GM21717 (cell line): ENCODE results near the gene RHCG.
"Not testable (repeated sequence)": the region's sequence is repeated elsewhere in the genome, so short reads cannot be mapped to it uniquely, and the experiment has no call there.

Source experiments
- ATAC-seq: cut with Tn5 transposase; IDR thresholded peaks from one replicate; pipeline ENCODE4 v1.9.1; 2021; ENCODE audit warnings: mild to moderate bottlenecking, moderate library complexity; ENCODE audit not compliant: unreplicated experiment

RHCG gene

DNA sequence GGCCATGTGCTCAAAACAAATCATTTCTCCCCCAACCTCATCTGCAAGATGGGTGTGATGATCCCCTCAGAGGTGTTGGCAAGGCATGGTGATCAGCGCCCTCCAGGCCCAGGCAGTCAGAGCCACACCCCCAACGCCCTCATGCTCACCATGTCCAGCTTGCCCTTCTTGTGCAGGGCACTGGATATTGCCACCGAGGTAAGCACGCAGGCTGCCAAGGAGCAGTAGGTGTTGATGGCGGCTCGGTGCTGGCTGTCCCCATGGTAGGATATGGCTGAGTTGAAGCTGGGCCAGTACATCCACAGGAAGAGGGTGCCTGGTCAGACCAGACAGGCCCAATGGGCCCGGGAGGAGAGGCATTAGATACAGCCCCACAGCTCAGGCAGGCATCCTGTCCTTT, 17.2 kb downstream of the RHCG start:
- no peak for ATAC-seq

GRCh38 chr15:89477411-89478242, 18.8 kb downstream of the RHCG start:
- ATAC-seq, result no peak

GRCh38 chr15:89475661-89476060, 20.7 kb downstream of the RHCG start:
- no peak for ATAC-seq

DNA sequence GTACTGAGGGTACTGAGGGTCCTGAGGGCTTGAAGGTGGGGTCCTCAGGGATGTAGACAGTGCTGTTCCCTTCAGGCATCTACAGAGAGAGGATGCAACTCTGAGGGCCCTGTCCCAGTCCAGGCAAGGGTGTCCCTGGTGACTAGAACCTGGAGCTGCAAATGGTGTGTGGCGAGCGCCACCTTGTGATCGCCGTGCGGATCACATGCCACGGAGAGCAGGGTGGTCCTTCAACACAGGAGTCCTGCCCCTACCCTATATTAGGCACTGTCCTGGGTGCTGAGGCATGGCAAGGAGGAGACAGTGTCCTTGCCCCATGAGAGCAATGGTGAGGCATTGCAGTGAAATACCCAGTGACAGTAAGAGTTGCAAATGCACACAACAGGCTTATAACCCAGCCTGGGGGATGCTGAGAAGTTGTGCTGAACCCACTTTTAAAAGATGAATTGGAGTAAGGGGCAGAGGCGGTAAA, 23.6 kb downstream of the RHCG start:
- no peak for ATAC-seq

DNA sequence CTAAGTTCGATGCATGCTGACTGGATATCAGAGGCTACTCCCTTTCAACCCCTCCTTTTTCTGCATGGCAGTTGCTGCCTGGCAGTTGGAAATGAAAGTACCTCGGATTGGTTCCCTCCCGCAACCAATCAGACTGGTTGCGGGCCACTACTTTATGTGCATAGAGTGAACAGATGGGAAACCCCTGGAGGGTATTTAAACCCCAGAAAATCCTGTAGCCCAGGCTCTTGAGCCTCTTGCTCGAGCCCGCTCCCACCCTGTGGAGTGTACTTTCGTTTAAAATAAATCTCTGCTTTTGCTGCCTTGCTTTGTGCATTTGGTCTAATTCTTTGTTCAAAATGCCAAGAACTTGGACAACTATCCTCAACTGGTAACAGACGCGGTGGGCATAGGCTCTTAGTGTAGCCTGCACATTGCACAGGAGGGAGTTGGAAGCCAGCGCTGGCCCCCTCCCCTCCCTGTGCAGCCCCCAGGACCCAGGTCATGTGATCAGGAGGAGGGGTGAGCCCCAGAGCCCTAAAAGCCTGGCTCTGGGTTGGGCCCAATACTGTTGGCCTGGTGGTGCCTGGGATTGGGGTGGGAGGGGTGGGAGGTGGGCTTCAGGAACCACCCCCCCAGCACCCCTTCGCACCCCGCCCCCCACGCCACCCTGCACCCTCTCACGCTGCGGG, 26.8 kb downstream of the RHCG start:
- ATAC-seq, result no peak

DNA sequence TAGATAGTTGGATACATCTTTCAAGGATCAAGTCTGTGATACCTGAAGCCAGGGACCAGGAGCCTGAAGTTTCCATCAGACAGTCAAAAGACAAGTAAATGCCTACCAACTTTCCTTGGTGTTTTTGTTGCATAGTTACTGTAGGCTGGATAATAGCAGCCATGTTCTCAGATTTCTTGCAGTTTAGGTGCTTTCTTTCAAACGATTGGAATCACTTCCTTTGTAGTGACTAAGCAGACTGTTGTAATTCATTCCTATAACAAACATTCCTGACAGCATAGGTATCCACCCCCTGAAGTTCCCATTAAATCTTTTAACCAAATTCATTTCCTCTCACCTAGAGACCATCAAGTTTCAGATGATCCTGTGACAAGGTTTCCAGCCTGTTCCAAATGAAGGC, 27.6 kb downstream of the RHCG start:
- not testable (repeated sequence) for ATAC-seq

DNA sequence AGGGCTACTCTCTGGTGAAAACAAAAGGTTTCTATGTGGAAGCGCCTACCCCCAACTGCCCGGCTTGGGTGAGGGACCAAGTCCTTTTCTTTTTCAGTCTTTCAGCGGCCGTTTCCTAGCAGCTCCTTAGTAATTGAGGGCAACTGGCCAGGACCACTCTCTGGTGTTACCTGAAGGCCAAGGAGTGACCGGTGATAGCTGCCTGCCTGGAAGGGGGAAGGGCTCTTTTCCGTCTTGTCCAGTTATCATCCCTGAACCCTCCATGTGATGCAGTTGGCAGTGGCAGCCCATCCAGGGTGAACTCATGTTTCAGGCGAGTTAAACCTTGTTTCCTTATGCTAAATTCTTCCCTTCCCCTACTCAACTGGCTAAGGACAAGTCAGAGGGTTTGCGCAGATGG, 33.3 kb downstream of the RHCG start:
- no peak for ATAC-seq

DNA sequence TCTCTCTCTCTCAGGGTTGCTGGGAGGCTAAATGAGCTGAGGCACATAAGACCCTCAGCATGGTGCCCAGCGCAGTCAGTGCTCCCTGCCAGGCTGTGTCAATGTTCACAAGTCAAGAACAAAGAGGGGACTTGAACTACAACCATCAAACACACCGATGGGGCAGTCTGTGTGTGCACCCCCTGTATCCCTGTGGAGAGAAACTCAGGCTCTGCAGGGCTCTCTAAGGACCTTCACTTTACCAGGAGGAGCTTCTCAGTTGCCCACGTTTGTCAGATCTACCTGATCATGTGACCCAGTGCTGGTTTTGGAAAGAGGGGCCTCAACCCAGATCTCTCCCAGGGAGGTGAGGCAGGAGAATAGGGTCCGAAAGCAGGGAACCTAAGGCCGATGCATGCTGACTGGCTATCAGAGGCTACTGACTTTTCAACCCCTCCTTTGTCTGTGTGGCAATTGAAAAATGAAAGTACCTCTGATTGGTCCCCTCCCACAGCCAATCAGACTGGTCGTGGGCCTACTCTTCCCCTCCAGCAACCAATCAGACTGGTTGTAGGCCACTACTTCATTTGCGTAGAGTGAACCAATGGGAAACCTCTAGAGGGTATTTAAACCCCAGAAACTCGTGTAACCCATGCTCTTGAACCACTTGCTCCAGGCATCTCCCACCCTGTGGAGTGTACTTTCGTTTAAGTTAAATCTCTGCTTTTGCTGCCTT, 34.0 kb downstream of the RHCG start:
- no peak for ATAC-seq

DNA sequence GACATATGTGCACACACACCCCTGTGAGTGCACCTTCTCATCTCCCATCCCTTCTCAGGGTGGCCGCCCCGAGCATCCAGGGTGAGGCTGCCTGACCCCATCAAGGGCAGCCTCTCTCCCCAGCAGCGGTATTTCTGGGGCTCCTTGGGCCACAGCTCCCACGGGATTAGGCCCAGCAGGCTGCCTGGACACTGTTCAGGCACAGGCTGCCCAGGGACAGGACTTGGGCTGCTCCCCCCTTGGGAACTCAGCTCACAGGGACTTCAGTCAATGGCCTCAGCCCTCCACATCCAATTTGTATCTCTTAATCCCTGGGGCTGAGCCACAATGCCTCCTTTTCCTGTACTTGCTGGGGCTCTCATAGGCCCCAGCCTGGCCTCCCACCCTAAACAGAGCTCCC, 35.0 kb downstream of the RHCG start:
- no peak for ATAC-seq

DNA sequence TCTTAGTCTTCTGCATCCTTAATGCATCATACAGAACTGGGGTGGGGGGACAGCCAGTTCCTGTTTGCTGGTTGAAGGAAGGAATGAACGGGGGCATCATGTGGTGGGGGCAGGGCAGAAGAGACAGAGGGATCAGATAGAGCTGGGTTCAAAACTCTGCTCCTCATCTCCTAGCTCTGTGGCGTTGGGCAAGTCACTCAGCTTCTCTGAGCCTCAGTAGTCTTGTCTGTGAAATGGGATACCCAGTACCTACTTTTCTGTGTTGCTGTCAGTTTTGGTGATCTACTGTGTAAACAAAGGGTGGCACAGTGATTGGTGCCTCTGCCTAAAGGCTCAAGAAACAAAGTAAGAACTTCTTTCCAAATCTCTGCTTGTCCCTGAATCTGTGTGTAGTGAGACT, 36.3 kb downstream of the RHCG start:
- no peak for ATAC-seq

DNA sequence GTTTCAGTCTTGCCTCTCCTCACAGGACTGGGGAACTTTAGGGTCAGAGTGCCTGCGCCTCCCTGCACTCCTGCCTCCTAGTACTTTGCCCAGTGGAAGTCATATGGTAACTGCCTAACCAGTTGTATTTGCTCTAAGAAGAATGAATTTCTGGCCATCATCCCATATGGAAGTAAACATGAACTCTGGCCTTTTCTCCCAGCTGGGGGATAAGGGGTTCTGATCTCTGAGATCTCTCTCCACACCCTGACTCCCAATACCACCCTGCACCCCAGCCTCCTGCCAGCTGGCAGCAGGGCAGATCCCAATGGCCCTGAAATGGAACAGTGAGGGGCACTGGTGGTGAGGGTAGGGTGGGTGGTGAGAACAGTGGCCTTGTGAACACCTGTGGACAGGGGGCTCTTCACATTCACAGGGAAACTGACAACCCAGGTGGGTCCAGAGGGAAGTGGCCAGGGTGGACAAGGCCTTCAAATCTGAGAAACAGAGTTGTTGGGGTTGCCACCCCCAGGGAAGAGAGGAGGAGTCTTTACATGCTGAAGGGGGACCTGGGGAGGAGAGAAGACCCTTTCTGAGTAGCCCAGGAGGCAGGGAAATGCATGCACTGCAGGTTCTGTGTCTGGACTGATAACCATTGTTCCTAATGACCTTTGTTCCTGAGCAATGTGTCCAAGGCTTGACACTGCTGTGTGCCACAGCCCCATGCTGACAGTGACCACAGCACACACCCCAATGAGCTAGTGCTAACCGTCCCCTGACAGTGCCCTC, 36.9 kb downstream of the RHCG start:
- ATAC-seq, result no peak

DNA sequence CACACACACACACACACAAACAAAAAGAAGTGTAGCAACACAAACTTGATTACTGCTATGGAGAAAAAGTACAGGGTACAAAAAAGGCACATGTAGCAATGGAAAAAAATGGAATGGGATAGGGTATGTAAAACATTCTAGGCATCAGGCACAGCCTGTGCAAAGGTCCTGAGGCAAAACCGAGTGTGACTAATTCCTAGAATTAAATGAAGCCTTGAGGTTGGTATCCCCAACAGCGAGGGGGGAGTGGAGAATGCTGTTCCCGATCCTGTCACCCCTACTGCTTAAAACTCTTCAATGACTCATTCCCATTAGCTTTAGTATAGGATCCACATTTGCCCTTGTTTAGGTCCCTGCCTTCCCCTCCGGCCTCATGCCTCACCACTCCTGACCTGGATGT, 37.9 kb downstream of the RHCG start:
- ATAC-seq, result no peak

- ATAC-seq, result no peak
Observed at GRCh38 chr15:89457086-89457485, 39.3 kb downstream of the RHCG start.

- ATAC-seq, result no peak
Observed at GRCh38 chr15:89455535-89455934, 40.8 kb downstream of the RHCG start.

- no peak for ATAC-seq
Observed at GRCh38 chr15:89452330-89452836, 44.0 kb downstream of the RHCG start.

GRCh38 chr15:89451846-89452245, 44.5 kb downstream of the RHCG start:
- ATAC-seq, result no peak

DNA sequence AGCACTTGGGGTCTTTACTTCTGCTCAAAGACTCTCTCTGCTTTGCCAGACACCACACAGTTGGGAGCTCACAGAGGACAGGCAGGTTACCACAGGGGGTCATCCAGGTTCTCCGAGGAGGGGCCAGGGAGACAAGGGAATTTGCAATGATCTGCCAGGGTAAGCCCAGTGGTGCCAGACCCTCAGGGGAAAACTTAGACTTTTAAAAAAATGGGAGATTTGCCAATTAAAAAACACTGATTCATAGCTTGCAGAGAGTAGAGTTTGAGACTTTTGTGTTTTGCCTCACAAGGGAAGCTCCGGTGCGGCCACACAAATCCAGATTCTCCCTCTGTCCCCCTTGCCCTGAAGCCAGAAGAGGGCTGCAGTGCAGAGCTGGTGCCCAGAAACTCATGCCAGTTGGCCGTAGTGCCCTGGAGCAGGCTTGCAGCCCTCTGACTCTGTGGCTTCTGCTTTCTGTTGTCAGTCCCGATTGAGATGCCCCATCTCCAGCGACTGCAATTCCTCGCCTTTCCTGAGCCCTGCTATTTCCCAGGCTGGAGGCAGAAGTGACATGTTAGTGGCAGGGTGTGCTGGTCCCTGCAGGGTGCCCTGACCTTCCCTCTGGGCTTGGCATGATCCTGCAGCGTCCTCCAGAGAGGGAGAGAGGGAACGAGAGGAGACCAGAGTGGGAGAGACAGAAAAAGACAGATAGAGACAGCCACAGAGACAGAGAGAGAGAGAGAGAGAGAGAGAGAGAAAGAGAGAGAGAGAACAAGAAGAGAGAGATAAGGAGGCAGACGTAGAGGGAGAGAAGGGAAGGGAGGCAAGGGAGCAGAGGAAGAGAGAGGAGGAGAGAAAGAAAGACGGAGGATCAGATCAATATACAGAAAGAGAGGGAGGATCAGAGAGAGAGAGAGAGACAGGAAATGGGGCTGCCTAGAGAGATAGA, 46.0 kb downstream of the RHCG start:
- no peak for ATAC-seq

DNA sequence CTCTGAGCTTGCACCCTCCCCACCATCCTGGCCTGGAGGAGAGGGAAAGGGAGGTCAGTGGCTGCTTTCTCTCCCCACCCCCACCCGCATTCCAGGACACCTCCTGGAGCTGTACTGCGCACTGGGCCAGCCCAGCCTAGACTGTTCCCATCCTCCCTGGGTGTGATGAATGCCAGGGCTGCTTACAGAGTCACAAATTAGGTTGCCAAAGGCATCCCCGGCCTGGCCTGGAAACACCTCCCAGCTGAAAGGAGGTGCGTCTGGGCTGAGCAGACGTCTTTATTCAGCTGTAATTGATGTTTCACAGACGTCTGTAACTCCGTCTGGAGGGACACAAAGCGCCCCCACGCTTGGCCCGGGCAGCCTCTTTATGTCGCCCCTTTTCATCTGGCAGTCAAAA, 47.6 kb downstream of the RHCG start:
- ATAC-seq, result no peak

- no peak for ATAC-seq
Observed at GRCh38 chr15:89447676-89448075, 48.7 kb downstream of the RHCG start.
